Measurements from ENCODE around the gene GLI2.

- no peak for TF ChIP-seq EZH2 (IDR thresholded peaks at IDR 0.05; ENCODE audit: borderline replicate concordance, low read length)
- TF ChIP-seq CTCF (conservative IDR thresholded peaks at IDR 0.05 in 1 of 2, IDR thresholded peaks at IDR 0.05 in 1 of 2; ENCODE audit: extremely low read depth in 1 of 2, insufficient read depth in 1 of 2, low read depth in 1 of 2, low read length in 2 of 2): no peak
Measured at GRCh38 chr2:120707816-120708215, 27.9 kb upstream of the GLI2 start.

Measured in mammary epithelial cell (primary cell).